Measurements from ENCODE around the gene CD7.

CD7 gene

GRCh38 chr17:82297714-82298537 is 19.5 kb downstream of the CD7 start:
- peak; percentile 96 to 97 for DNase-seq

- DNase-seq: peak; percentile 87 to 88
Measured at GRCh38 chr17:82297280-82297713, 20.1 kb downstream of the CD7 start.

- DNase-seq: peak in 1 of 2 donors; percentile 17
Measured at GRCh38 chr17:82296511-82297279, 20.7 kb downstream of the CD7 start.

- no peak for DNase-seq
Measured at GRCh38 chr17:82295472-82295814, 22.0 kb downstream of the CD7 start.

- no peak for DNase-seq
Measured at GRCh38 chr17:82294064-82294773, 23.2 kb downstream of the CD7 start.

GRCh38 chr17:82292251-82293154 is 24.9 kb downstream of the CD7 start:
- DNase-seq: peak; percentile 96 to 97

- no peak for DNase-seq
Measured at GRCh38 chr17:82291582-82292250, 25.7 kb downstream of the CD7 start.

GRCh38 chr17:82287868-82288801 is 29.3 kb downstream of the CD7 start:
- DNase-seq: no peak

GRCh38 chr17:82287013-82287867 is 30.2 kb downstream of the CD7 start:
- DNase-seq: no peak

- DNase-seq: no peak
Measured at GRCh38 chr17:82285141-82285540, 32.3 kb downstream of the CD7 start.

GRCh38 chr17:82283208-82283749 is 34.1 kb downstream of the CD7 start:
- peak; percentile 27 to 38 for DNase-seq

GRCh38 chr17:82282239-82283207 is 34.9 kb downstream of the CD7 start:
- DNase-seq: no peak

- no peak for DNase-seq
Measured at GRCh38 chr17:82281502-82282238, 35.7 kb downstream of the CD7 start.

- DNase-seq: no peak
Measured at GRCh38 chr17:82281076-82281475, 36.3 kb downstream of the CD7 start.

- DNase-seq: no peak
Measured at GRCh38 chr17:82280537-82280936, 36.9 kb downstream of the CD7 start.

GRCh38 chr17:82278786-82279391 is 38.5 kb downstream of the CD7 start:
- peak in 1 of 2 donors; percentile 30 for DNase-seq

GRCh38 chr17:82278308-82278707 is 39.1 kb downstream of the CD7 start:
- DNase-seq: no peak

Data from CD4-positive, alpha-beta T cell treated with Interferon alpha-2 for 1 hour (primary cell).